Esophagus squamous epithelium (tissue), 5 donors: ENCODE measurements around the gene GNPTG. TPM values are rescaled to one million over a fixed set of nuclear protein-coding genes. Genes with fewer than 3 reads are reported as not detected.

Experiments
- DNase-seq: peaks from one replicate; lab custom pipeline; 2025; lab: John Stamatoyannopoulos, UW
- H3K27ac ChIP-seq, 4 donors: fragments of 200-600 bp; sonication (generic); one replicate each; pipeline ENCODE4 v1.5.1; 2016 to 2019; ENCODE audit warnings: mild to moderate bottlenecking in 1 of 4
- H3K27me3 ChIP-seq, 4 donors: fragments of 200-600 bp; sonication (generic); 1 replicate in 3 of 4; 2 replicates in 1 of 4; pipeline versions ENCODE4 v1.5.1 to v1.6.0; 2017 to 2021; ENCODE audit warnings: antibody characterized with exemption in 1 of 4
- H3K36me3 ChIP-seq, 3 donors: fragments of 200-600 bp; sonication (generic); one replicate each; pipeline ENCODE4 v1.5.1; 2016 to 2019
- H3K4me1 ChIP-seq, 3 donors: fragments of 200-600 bp; sonication (generic); one replicate each; pipeline ENCODE4 v1.5.1; 2017 to 2019
- H3K4me3 ChIP-seq, 4 donors: fragments of 200-600 bp; sonication (generic); 1 replicate in 3 of 4; 2 replicates in 1 of 4; pipeline ENCODE4 v1.5.1; 2016 to 2019; ENCODE audit warnings: mild to moderate bottlenecking in 2 of 4, moderate library complexity in 1 of 4
- H3K9me3 ChIP-seq, 3 donors: fragments of 200-600 bp; sonication (generic); one replicate each; pipeline ENCODE4 v1.5.1; 2016 to 2019
- CTCF ChIP-seq, 6 experiments: fragments of 450-650 bp in 4 of 6; fragments of 200-600 bp in 2 of 6; sonication (generic) in 2 of 6; IDR thresholded peaks; one replicate each; pipeline ENCODE4 v1.5.1; 2016 to 2019; ENCODE audit warnings: antibody characterized with exemption in 6 of 6, mild to moderate bottlenecking in 4 of 6, moderate library complexity in 4 of 6
- POLR2A ChIP-seq, 4 donors: fragments of 450-650 bp; IDR thresholded peaks; one replicate each; pipeline ENCODE4 v1.6.1; 2017; ENCODE audit warnings: antibody characterized with exemption in 4 of 4, mild to moderate bottlenecking in 4 of 4, moderate library complexity in 3 of 4
- WGBS, 2 donors: methylation state at CpG; one replicate each; pipeline ENCODE4 v1.1.5; 2018; 5-methylcytosine and 5-hydroxymethylcytosine counted together
- intact Hi-C: fragments of 100-400 bp; cut with DNase I; formaldehyde crosslinking; loops from one replicate; pipeline ENCODE4 v1.15.0; 2022
- total RNA-seq, 4 donors: library from RNA; depleted of rRNA; stranded (reverse); fragments of >200 nt; gene quantifications; one replicate each; pipeline ENCODE4 v1.1.0, GENCODE V29; 2016
- donor health status: DM: yes; HTN: yes; CAD: no.

Gene GNPTG
- total RNA-seq, 4 donors from 2014 or later: 21.6 to 46.9 (median 37.8) TPM

DNA sequence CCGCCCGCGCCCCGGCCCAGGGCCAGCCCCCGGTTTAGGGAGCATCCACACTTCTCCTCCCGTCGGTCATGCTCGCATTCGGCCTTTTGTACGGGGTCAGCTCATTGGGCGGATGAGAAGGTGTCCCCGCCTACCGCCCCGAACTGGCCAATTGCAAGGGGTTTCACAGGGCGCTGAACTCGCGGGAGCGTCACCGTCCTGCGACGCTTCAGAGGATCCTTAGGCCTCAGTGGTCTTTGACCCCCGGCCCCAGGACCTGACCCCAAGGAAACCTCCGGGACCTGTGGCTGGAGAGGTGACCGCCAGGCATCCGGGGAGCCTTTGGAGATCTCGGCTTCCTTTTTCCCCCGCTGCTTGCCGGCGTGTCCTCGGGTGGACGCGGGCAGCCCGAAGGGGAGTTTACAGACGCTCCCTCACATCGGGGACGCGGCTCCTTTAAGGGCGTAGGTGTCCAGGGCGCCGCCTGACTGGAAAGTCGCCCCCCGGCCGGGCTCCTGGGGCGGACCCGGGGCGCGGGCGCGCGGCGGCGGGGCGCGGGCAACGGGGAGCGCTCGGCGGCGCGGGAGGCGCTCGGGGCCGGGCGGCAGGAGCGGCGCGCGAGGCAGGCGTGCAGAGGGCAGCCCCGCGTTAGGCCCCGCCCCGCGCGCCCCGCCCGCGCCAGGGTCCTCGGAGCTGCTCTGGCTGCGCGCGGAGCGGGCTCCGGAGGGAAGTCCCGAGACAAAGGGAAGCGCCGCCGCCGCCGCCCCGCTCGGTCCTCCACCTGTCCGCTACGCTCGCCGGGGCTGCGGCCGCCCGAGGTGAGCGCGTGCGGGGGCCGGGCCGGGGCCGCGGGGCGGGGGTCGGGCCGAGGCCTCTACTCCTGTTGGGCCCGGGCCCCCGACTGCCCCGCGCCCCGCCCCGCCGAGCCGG is 42.5 kb upstream of the GNPTG start, which contains the start of gene UBE2I:
Gene UBE2I (plus strand): TSS at position 660 of the 909 bp plus-strand sequence. CDS start 4,395 bp downstream, outside the sequence.
- WGBS, 2 donors: 0% methylated on average over 3 of the region's 117 CpGs; no CpG with 5 or more reads in 1 of the 2 donors
- DNase-seq: peak; percentile 82
- intact Hi-C loops: no loop called here
- Histone ChIP-seq H3K27ac (peak within 1 kb of the TSS; percentile 99), H3K36me3 (peaks cover 7 to 20% (median 9%) of the 10 kb centered on the region in 3 donors), H3K4me1 (peaks cover 24 to 52% (median 36%) of the 10 kb centered on the region in 3 donors), H3K9me3 (no peaks in the 10 kb centered on the region), H3K4me3 (peak within 1 kb of the TSS; percentile 68 to 93 (median 82)), H3K27me3 (no peaks in the 10 kb centered on the region)
- TF ChIP-seq POLR2A (IDR thresholded peaks at IDR 0.05): peak in 2 of 4 donors; percentile 48 to 81
- no peak for TF ChIP-seq CTCF (IDR thresholded peaks at IDR 0.05)

DNA sequence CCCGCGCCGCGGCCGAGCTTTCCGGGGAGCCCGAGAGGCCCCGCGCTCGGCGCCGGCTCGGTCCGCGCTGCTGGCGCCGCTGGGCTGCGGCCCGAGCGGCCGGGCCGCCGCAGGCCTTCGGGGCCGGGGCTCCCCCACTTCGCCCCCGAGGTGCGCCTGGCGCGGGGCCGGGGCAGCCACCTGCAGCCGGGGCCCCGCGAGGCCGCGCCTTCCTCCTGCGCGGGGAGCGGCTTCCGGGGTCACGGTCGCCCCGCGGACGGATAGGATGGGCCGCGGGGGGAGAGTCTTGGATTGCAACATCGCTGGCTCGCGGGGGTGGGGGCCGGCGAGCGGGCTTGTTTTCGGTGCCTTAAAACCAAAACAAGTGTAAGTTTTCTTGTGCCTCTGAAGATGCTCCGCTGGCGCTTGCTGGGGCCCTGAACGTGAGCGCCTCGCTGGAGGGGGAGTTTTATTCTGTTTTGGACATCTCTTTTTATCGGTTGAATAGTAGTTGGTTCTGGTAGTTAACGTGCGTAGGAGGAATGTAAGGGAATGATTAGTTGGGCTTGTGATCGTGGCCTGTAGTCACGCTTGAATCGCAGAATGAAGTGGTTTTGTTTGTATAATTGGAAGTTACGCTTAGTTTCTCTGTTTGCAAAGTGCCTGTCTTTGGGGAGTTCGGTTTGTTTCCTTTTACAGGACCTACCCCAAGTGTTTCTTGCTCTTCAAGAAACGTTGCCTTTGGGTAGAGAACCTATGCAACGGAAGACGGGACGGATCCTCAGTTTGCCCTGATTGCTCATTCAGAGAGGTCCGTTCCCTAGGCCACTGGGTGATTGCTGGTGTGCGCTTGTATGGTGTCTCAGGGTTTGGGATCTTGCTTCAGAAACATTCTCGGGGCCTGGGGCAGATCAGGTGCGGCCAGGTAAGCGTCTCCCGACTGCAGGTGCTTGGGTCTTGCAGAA is 41.6 kb upstream of the GNPTG start:
- Histone ChIP-seq H3K9me3 (no peaks in the 10 kb centered on the region), H3K4me3 (peak overlapping the region; percentile 68 to 93 (median 82)), H3K27ac (peak overlapping the region; percentile 77 to 99 (median 99)), H3K4me1 (peaks cover 24 to 61% (median 36%) of the 10 kb centered on the region in 3 donors), H3K36me3 (peaks cover 16 to 29% (median 18%) of the 10 kb centered on the region in 3 donors), H3K27me3 (no peaks in the 10 kb centered on the region)
- WGBS, 2 donors: 1 to 2% methylated on average over 11 to 20 of the region's 77 CpGs
- intact Hi-C loops: no loop called here
- DNase-seq: no peak
- TF ChIP-seq CTCF (IDR thresholded peaks at IDR 0.05) (no peak), POLR2A (IDR thresholded peaks at IDR 0.05) (no peak)

- WGBS, 2 donors: 3 to 4% methylated on average over 4 to 13 of the region's 14 CpGs
- TF ChIP-seq POLR2A (IDR thresholded peaks at IDR 0.05) (no peak), CTCF (IDR thresholded peaks at IDR 0.05) (no peak)
- DNase-seq: no peak
- H3K4me3 ChIP-seq: peak overlapping the region; percentile 68 to 93 (median 82)
- H3K27ac ChIP-seq: peak overlapping the region; percentile 77 to 99 (median 99)
- intact Hi-C loops: no loop called here
- no peaks in the 10 kb centered on the region for H3K9me3 ChIP-seq
- peaks cover 24 to 62% (median 36%) of the 10 kb centered on the region in 3 donors for H3K4me1 ChIP-seq
- peaks cover 23 to 35% (median 24%) of the 10 kb centered on the region in 3 donors for H3K36me3 ChIP-seq
- H3K27me3 ChIP-seq: no peaks in the 10 kb centered on the region
These were observed 40.9 kb upstream of the GNPTG start for GRCh38 chr16:1310832-1311200.

DNA sequence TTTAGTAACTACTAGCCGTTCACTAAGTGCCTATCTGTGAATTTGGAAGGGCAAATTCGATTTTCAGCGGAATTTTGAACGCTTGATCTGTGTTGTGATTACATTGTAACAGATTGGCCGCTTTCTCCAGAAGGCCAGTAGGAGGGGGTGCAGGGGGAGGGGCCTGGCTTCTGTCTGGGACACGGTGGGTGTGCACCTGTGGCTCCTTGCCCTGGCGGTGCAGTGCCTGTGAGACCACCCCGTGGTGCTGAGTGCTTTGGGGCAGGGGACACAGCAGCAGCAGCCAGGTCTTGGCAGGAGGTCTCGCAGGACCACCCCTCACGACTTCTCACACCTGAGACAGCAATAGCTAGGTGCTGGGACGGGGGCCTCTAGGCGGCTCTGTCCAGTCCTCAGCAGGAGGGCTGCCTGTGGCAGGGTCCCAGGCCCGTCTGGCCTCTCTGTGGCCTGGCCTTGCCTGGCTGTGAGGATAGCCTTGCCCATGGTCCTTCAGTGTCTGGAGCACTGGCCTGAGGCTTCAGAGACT is 40.5 kb upstream of the GNPTG start:
- intact Hi-C loops: no loop called here
- peaks cover 27 to 40% (median 28%) of the 10 kb centered on the region in 3 donors for H3K36me3 ChIP-seq

More for the DNA sequence above, 40.5 kb upstream of the GNPTG start:
- 0 to 12% methylated on average over 3 to 12 of the region's 13 CpGs for WGBS, 2 donors
- H3K27me3 ChIP-seq: no peaks in the 10 kb centered on the region
- H3K4me1 ChIP-seq: peaks cover 24 to 62% (median 36%) of the 10 kb centered on the region in 3 donors
- peak overlapping the region; percentile 68 to 93 (median 82) for H3K4me3 ChIP-seq
- no peak for DNase-seq
- no peaks in the 10 kb centered on the region for H3K9me3 ChIP-seq
- TF ChIP-seq CTCF (IDR thresholded peaks at IDR 0.05) (no peak), POLR2A (IDR thresholded peaks at IDR 0.05) (no peak)
- peak overlapping the region in 3 of 4 donors; percentile 77 to 99 (median 99) for H3K27ac ChIP-seq
